Endothelial cell of umbilical vein (primary cell): Measurements from ENCODE around the gene TICAM2.

ENCODE experiments used
- CTCF ChIP-seq, 2 donors: IDR thresholded peaks; 1 replicate in 1 of 2; 2 replicates in 1 of 2; pipeline ENCODE4 v1.5.1; 2011; ENCODE audit warnings: low read length in 2 of 2, mild to moderate bottlenecking in 2 of 2, moderate library complexity in 2 of 2, control low read depth in 1 of 2, inconsistent platforms in 1 of 2, low read depth in 1 of 2; ENCODE audit not compliant: insufficient read depth in 1 of 2; ENCODE audit errors: extremely low read depth in 1 of 2
- EZH2 ChIP-seq: IDR thresholded peaks from 2 replicates; pipeline ENCODE4 v1.6.1; 2012; ENCODE audit warnings: borderline replicate concordance, low read depth, mild to moderate bottlenecking, moderate library complexity, low read length, inconsistent platforms; ENCODE audit not compliant: severe bottlenecking
- FOS ChIP-seq: IDR thresholded peaks from 2 replicates; pipeline ENCODE4 v1.6.1; 2011; ENCODE audit warnings: mild to moderate bottlenecking, low read length, moderate library complexity, borderline replicate concordance; ENCODE audit not compliant: insufficient read depth
- JUN ChIP-seq: IDR thresholded peaks from 2 replicates; pipeline ENCODE4 v1.6.1; 2011; ENCODE audit warnings: borderline replicate concordance, low read depth; ENCODE audit not compliant: insufficient read length, insufficient read depth
- MAX ChIP-seq: IDR thresholded peaks from 2 replicates; pipeline ENCODE4 v1.6.1; 2011; ENCODE audit not compliant: insufficient read depth, insufficient read length
- POLR2A ChIP-seq: IDR thresholded peaks from 2 replicates; pipeline ENCODE4 v1.6.1; 2012; ENCODE audit warnings: low read depth, mild to moderate bottlenecking, control low read depth, low read length
- POLR2AphosphoS5 ChIP-seq: IDR thresholded peaks from 2 replicates; pipeline ENCODE4 v1.6.1; 2012; ENCODE audit warnings: low read depth, mild to moderate bottlenecking, control low read depth, low read length, moderate library complexity; ENCODE audit not compliant: insufficient read depth

- no peak for TF ChIP-seq EZH2
- TF ChIP-seq CTCF (IDR thresholded peaks at IDR 0.05; ENCODE audit: extremely low read depth in 1 of 2, insufficient read depth in 1 of 2, low read depth in 1 of 2, low read length in 2 of 2), result no peak
- no peak for TF ChIP-seq POLR2A
- TF ChIP-seq POLR2AphosphoS5, result no peak
- TF ChIP-seq JUN, result no peak
- no peak for TF ChIP-seq MAX
- no peak for TF ChIP-seq FOS
Measured at GRCh38 chr5:115586525-115587146, 15.6 kb downstream of the TICAM2 start.
